Neural cell (in vitro differentiated cells): ENCODE data around the gene FGD5. TPM values are rescaled to one million over a fixed set of nuclear protein-coding genes. Genes with fewer than 3 reads are reported as not detected.

Experiments
- H2AFZ ChIP-seq: fragments of 200-600, 300-800 bp; sonication (generic), shearing (Covaris generic); 2 replicates; pipeline ENCODE4 v1.6.0; 2014; ENCODE audit warnings: low read depth, mild to moderate bottlenecking, antibody characterized with exemption, low read length, moderate library complexity
- H3F3A ChIP-seq: fragments of 200-600 bp; shearing (Covaris generic); 2 replicates; pipeline ENCODE4 v1.6.1; 2016; ENCODE audit warnings: mild to moderate bottlenecking, moderate library complexity, mixed read lengths, antibody characterized with exemption, low read length; ENCODE audit not compliant: insufficient read depth, poor library complexity, severe bottlenecking
- H3K27ac ChIP-seq: fragments of 200-600, 300-800 bp; sonication (generic), shearing (Covaris generic); 2 replicates; pipeline ENCODE4 v1.5.1; 2014; ENCODE audit warnings: mild to moderate bottlenecking, low read length, moderate library complexity
- H3K27me3 ChIP-seq: fragments of 300-800, 200-600 bp; sonication (generic), shearing (Covaris generic); 2 replicates; pipeline ENCODE4 v1.6.0; 2014; ENCODE audit warnings: mild to moderate bottlenecking, low read depth, low read length, moderate library complexity; ENCODE audit not compliant: insufficient read depth
- H3K36me3 ChIP-seq: fragments of 300-800, 200-600 bp; sonication (generic), shearing (Covaris generic); 2 replicates; pipeline ENCODE4 v1.5.1; 2014; ENCODE audit warnings: mild to moderate bottlenecking, antibody characterized with exemption, low read length, moderate library complexity; ENCODE audit not compliant: insufficient read depth
- H3K4me2 ChIP-seq: fragments of 300-800, 200-600 bp; sonication (generic), shearing (Covaris generic); 2 replicates; pipeline ENCODE4 v1.6.0; 2014; ENCODE audit warnings: mild to moderate bottlenecking, low read length
- H3K4me3 ChIP-seq: fragments of 300-800, 200-600 bp; sonication (generic), shearing (Covaris generic); 2 replicates; pipeline ENCODE4 v1.5.1; 2014; ENCODE audit warnings: mild to moderate bottlenecking, low read length, moderate library complexity
- H3K79me2 ChIP-seq: fragments of 200-600 bp; shearing (Covaris generic); replicated peaks from 2 replicates; pipeline ENCODE4 v1.6.0; 2014; ENCODE audit warnings: mild to moderate bottlenecking, low read length, moderate library complexity; ENCODE audit not compliant: insufficient read depth
- H3K9ac ChIP-seq: fragments of 300-800, 200-600 bp; sonication (generic), shearing (Covaris generic); 2 replicates; pipeline ENCODE4 v1.6.1; 2016; ENCODE audit warnings: mild to moderate bottlenecking, low read length, mixed read lengths
- H3K9me2 ChIP-seq: fragments of 200-600 bp; shearing (Covaris generic); 2 replicates; pipeline ENCODE4 v1.6.1; 2016; ENCODE audit warnings: mild to moderate bottlenecking, low read length, mixed read lengths; ENCODE audit not compliant: insufficient read depth
- H3K9me3 ChIP-seq: fragments of 200-600, 300-800 bp; sonication (generic), shearing (Covaris generic); 2 replicates; pipeline ENCODE4 v1.6.1; 2016; ENCODE audit warnings: mild to moderate bottlenecking, mixed run types, low read length, moderate library complexity, mixed read lengths
- H4K20me1 ChIP-seq: fragments of 200-600 bp; shearing (Covaris generic); 2 replicates; pipeline ENCODE4 v1.6.1; 2016; ENCODE audit warnings: mild to moderate bottlenecking, mixed run types; ENCODE audit not compliant: insufficient read depth
- CTCF ChIP-seq: fragments of 450-650 bp; IDR thresholded peaks from 2 replicates; pipeline ENCODE4 v1.5.1; 2014; ENCODE audit warnings: antibody characterized with exemption, mild to moderate bottlenecking, moderate library complexity; ENCODE audit not compliant: poor library complexity, severe bottlenecking
- EP300 ChIP-seq: fragments of 450-650 bp; conservative IDR thresholded peaks from 2 replicates; pipeline ENCODE4 v1.6.1; 2014; ENCODE audit warnings: antibody characterized with exemption, mild to moderate bottlenecking, moderate library complexity; ENCODE audit not compliant: poor library complexity, severe bottlenecking
- EZH2 ChIP-seq: fragments of 200-600, 300-800 bp; shearing (Covaris generic), sonication (generic); IDR thresholded peaks from 2 replicates; pipeline ENCODE4 v1.6.1; 2014; ENCODE audit warnings: antibody characterized with exemption, low read length, borderline replicate concordance, mild to moderate bottlenecking; ENCODE audit not compliant: insufficient read depth, poor library complexity, severe bottlenecking
- MXI1 ChIP-seq: fragments of 450-650 bp; conservative IDR thresholded peaks from 2 replicates; pipeline ENCODE4 v1.6.1; 2014; ENCODE audit warnings: antibody characterized with exemption, mild to moderate bottlenecking; ENCODE audit not compliant: poor library complexity, severe bottlenecking
- POLR2AphosphoS5 ChIP-seq: IDR thresholded peaks from 2 replicates; pipeline ENCODE4 v1.6.1; 2012
- RAD21 ChIP-seq: fragments of 450-650 bp; conservative IDR thresholded peaks from 2 replicates; pipeline ENCODE4 v1.6.1; 2014; ENCODE audit warnings: antibody characterized with exemption, mild to moderate bottlenecking, moderate library complexity
- REST ChIP-seq: IDR thresholded peaks from 2 replicates; pipeline ENCODE4 v1.6.1; 2012; ENCODE audit warnings: borderline replicate concordance
- SMC3 ChIP-seq: fragments of 450-650 bp; conservative IDR thresholded peaks from 2 replicates; pipeline ENCODE4 v1.6.1; 2014; ENCODE audit warnings: antibody characterized with exemption, mild to moderate bottlenecking, moderate library complexity; ENCODE audit not compliant: poor library complexity
- TAF1 ChIP-seq: IDR thresholded peaks from 2 replicates; pipeline ENCODE4 v1.6.1; 2012; ENCODE audit warnings: low read depth
- polyA plus RNA-seq: library from polyadenylated mRNA; depleted of rRNA; stranded (reverse); fragments of >200 nt; gene quantifications from 2 replicates; pipeline ENCODE4 v1.2.3, GENCODE V29; 2014

Gene FGD5
- polyA plus RNA-seq, 1 donor from 2014 or later = not detected

GRCh38 chr3:14846226-14846880, 27.6 kb downstream of the FGD5 start:
- no peaks in the 10 kb centered on the region for H3F3A ChIP-seq
- no peaks in the 10 kb centered on the region for H4K20me1 ChIP-seq
- no peaks in the 10 kb centered on the region for H3K27me3 ChIP-seq
- no peak overlapping the region for H2AFZ ChIP-seq
- H3K9me2 ChIP-seq = no peaks in the 10 kb centered on the region
- no peak overlapping the region for H3K4me2 ChIP-seq
- H3K9me3 ChIP-seq = no peaks in the 10 kb centered on the region
- H3K36me3 ChIP-seq = no peaks in the 10 kb centered on the region
- H3K27ac ChIP-seq = no peak overlapping the region
- H3K9ac ChIP-seq = no peak overlapping the region
- H3K4me3 ChIP-seq = no peak overlapping the region
- no peaks in the 10 kb centered on the region for H3K79me2 ChIP-seq
- no peak for TF ChIP-seq EP300
- TF ChIP-seq TAF1 = no peak
- TF ChIP-seq REST = no peak
- no peak for TF ChIP-seq RAD21
- no peak for TF ChIP-seq EZH2
- TF ChIP-seq CTCF = no peak
- no peak for TF ChIP-seq MXI1
- TF ChIP-seq POLR2AphosphoS5 = no peak
- no peak for TF ChIP-seq SMC3

- H3K36me3 ChIP-seq = no peaks in the 10 kb centered on the region
- no peak overlapping the region for H3K27ac ChIP-seq
- no peaks in the 10 kb centered on the region for H3K27me3 ChIP-seq
- H3K9ac ChIP-seq = no peak overlapping the region
- no peak overlapping the region for H3K4me3 ChIP-seq
- H3K4me2 ChIP-seq = no peak overlapping the region
- H3K9me3 ChIP-seq = no peaks in the 10 kb centered on the region
- H3F3A ChIP-seq = no peaks in the 10 kb centered on the region
- no peaks in the 10 kb centered on the region for H4K20me1 ChIP-seq
- H2AFZ ChIP-seq = no peak overlapping the region
- TF ChIP-seq RAD21 (no peak), SMC3 (no peak), REST (no peak), EP300 (no peak), CTCF (no peak), TAF1 (no peak), MXI1 (no peak)
- no peaks in the 10 kb centered on the region for H3K79me2 ChIP-seq
- H3K9me2 ChIP-seq = no peaks in the 10 kb centered on the region
Measured at GRCh38 chr3:14847613-14848541, 29.1 kb downstream of the FGD5 start.
